PC-9 (cell line): ENCODE results near the gene AADAT.

Source experiments
- CTCF ChIP-seq: fragments of 200-600 bp; sonication (generic); conservative IDR thresholded peaks from 2 replicates; pipeline ENCODE4 v1.6.1; 2017; ENCODE audit warnings: mixed run types, antibody characterized with exemption, mild to moderate bottlenecking, moderate library complexity
- EZH2 ChIP-seq: fragments of 200-600 bp; sonication (generic); IDR thresholded peaks from 2 replicates; pipeline ENCODE4 v1.8.0; 2017; ENCODE audit warnings: antibody characterized with exemption, low read depth

- TF ChIP-seq EZH2 (no peak), CTCF (no peak)
Measured at GRCh38 chr4:170106900-170107299, 17.1 kb upstream of the AADAT start.
